Measurements from ENCODE around the gene IFIH1.
A peak's percentile ranks its signal among the peaks of the same experiment; 100 is the strongest.

The IFIH1 gene

GRCh38 chr2:162308747-162309503, 9.6 kb downstream of the IFIH1 start:
- no peak for DNase-seq (ENCODE audit: low read depth)

- DNase-seq (ENCODE audit: low read depth) = no peak
Measured at GRCh38 chr2:162305901-162306300, 12.6 kb downstream of the IFIH1 start.

DNA sequence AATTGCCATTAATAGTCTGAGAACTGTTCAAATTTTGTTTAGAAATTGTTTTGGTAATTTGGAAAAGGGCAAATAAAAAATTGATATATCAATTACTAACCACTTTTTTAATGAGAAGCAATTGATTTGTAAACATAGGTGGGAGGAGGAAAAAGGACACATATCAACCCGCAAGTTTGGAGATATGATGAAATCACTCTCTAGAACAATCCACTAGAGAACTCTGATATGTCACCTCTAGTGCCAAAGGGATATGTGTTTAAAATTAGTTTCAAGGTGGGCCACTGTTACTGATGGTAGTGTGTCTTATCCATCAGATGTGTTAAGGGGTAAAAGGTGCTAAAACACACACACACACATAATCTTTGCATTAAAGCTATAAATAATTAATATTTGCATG, 16.6 kb downstream of the IFIH1 start:
- DNase-seq (ENCODE audit: low read depth) = no peak

- no peak for DNase-seq (ENCODE audit: low read depth)
Measured at GRCh38 chr2:162301151-162301804, 17.2 kb downstream of the IFIH1 start.

DNA sequence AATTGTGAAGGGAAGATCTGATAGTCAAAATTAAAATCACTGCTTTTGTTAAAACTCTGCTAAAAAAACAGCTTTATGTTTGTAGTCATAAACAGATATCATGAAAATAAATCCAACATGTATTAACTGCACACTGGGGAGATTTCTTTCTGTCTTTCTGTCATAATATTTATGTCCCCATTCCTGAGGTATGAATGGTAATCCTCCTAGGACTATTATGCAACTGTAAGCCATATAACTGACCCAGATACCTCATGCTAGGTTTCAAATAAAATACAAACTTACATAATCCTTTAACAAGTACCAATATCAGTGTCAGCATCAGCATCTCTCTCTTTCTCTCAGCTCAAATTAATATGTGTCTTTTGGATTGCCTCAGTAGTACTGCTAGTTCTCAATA, 18.2 kb downstream of the IFIH1 start:
- DNase-seq (ENCODE audit: low read depth) = no peak

- DNase-seq (ENCODE audit: low read depth) = no peak
Measured at GRCh38 chr2:162298669-162299335, 19.7 kb downstream of the IFIH1 start.

DNA sequence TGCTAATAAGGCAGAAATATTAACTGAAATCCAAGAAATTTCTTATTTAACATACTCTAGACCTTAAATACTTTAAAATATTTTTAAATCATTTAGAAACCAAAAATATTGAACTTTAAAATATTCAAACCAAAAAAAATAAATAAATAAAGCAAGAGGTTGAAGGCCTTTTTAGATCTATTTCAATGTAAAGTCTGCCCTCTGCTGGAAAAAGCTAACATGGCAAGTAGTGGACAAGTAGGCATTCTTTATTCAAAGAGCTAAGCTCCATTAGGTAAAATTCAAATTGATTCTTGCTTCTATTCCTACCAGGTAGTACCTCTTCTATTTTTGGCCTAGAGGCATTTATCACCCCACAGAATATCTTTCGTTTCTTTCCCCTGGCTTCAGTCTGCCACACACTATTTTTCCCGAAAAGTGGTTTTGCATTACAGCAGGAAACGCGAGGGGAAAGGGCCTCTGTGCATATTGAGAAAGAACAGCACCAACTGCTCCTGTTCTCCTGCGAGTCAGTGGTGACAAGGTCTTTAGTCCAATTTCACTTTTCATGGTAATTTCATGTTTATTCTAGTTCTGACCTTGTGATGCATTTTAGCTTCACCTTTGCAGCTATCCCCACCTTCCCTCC, 20.4 kb downstream of the IFIH1 start:
- peak; percentile 26 for DNase-seq (ENCODE audit: low read depth)

DNA sequence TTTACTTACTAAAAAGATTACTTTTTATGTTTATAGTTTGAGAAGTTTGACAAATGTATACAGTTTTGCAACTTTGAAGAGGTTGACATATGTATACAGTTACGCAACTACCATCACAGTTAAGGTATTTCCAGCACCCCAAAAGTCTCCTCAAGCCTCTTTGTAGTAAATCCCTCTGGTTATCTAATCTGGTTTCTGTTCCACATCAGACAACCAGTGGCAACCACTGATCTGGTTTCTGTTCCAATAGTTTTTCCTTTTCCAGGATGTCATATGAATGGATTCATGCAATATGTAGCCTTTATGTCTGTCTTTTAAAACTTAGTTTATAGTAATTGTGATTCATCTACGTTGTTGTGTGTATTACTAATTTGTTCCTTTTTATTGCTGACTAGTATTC, 23.5 kb downstream of the IFIH1 start:
- no peak for DNase-seq (ENCODE audit: low read depth)

- no peak for DNase-seq (ENCODE audit: low read depth)
Measured at GRCh38 chr2:162293122-162293786, 25.2 kb downstream of the IFIH1 start.

GRCh38 chr2:162291748-162292147, 26.7 kb downstream of the IFIH1 start:
- no peak for DNase-seq (ENCODE audit: low read depth)

- peak; percentile 27 for DNase-seq (ENCODE audit: low read depth)
Measured at GRCh38 chr2:162282765-162283425, 35.6 kb downstream of the IFIH1 start.

DNA sequence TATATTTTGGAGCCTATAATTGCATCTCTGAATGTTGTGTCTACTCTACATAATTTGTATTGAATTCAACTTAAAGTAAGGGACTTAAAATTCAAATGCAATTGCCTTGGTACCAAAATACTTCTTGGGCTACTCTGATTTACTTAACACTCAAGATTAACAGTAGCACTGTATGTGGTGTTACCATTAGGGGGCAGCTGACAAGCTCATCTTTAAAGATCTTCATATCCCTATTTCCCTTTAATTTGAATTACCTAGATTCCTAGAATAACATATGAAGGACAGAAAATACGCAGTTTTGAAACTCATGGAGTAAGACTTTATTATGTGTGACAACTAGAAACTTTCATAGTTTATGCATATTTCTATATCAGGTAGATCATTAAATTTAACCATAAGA, 37.8 kb downstream of the IFIH1 start:
- no peak for DNase-seq (ENCODE audit: low read depth)

DNA sequence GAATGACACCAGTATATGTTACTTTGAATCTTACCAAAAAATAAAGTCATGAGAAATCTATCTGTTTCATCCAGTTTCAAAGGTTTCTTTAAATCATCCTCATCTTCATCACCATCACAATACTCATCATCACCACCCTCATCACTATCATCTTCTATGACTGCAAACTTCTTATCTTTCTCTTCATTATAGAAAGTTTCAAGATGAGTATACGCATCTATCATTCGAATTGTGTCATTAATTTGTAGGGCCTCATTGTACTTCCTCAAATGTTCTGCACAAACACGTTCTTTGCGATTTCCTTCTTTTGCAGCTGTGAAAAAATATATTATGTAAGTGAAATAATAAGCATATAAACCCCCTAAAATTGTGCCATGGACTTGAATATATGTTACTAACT, 41.1 kb downstream of the IFIH1 start:
- DNase-seq (ENCODE audit: low read depth) = no peak

DNA sequence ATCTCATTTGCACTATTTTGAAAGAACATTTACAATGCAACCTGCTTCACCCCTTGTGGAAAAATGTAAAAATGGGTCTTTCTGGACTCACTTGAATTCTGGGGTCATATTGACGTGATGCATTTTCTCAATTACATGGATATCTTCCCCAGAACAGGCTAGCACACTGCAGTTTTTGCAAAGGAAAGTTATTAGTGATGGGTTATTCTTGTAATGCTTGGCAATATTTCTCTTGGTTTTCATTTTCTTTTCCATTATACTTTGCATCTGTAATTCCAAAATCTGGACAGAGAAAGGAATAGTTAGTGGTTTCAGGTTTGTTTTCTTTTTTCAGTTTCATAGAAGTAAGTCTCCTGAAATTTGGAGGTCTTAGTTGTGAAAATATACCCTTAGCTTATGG, 50.5 kb downstream of the IFIH1 start:
- no peak for DNase-seq (ENCODE audit: low read depth)

DNA sequence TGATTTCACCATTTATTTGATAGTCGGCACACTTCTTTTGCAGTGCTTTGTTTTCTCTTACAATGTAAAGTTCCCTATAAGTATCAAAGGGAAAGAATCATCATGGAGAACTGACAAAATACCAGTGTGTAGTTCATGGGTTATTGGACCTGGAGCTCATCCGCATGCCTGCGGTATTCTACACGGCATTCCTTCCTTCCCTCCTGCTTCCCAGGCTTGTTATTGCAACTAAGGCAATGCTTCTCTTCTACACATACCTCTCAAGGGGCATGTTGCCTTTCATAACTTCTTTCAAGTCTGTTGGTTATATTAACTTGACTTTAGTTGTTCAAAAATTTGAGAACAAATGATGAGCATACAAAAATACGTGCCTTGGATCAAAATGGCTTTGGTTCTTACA, 51.0 kb downstream of the IFIH1 start:
- no peak for DNase-seq (ENCODE audit: low read depth)

DNA sequence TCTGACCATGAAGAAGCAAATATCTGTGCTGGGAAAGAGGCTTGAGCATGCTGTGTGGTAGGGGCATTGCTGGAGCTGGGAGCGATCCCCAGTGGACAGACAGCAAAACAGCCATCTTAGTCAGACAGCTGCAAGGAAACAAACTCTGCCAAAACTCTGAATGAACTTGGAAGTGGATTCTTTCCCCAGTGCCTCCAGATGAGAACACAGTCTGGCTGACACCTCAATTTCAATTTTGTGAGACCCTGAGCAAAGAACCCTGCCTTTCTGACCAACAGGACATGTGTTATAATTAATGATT, 52.1 kb downstream of the IFIH1 start:
- no peak for DNase-seq (ENCODE audit: low read depth)

- no peak for DNase-seq (ENCODE audit: low read depth)
Measured at GRCh38 chr2:162265666-162266459, 52.6 kb downstream of the IFIH1 start.

GRCh38 chr2:162261032-162261945, 57.2 kb downstream of the IFIH1 start:
- no peak for DNase-seq (ENCODE audit: low read depth)

GRCh38 chr2:162258686-162259085, 59.8 kb downstream of the IFIH1 start:
- DNase-seq (ENCODE audit: low read depth) = no peak

DNA sequence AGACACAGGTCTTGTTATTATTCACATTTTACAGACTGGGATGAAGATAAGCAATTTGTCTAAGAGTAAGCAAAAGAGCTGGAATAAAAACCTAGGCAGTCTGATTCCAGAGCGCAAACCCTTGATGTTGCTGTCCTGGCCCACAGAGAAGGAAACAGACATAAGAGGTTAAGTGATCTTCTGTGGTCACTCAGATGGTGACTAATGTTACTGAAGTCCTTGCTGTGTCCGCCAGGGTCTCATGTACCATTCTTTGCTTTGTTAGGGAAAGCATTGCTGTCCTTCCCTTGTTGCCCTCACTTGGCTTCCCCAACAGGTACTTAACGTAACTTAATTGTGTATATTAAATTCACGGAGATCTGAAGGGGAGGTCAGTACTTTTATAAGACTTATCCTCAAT, 60.3 kb downstream of the IFIH1 start:
- DNase-seq (ENCODE audit: low read depth) = no peak

Measured in GM04503 (cell line).